ENCODE measurements around the gene ACP7.

DNA sequence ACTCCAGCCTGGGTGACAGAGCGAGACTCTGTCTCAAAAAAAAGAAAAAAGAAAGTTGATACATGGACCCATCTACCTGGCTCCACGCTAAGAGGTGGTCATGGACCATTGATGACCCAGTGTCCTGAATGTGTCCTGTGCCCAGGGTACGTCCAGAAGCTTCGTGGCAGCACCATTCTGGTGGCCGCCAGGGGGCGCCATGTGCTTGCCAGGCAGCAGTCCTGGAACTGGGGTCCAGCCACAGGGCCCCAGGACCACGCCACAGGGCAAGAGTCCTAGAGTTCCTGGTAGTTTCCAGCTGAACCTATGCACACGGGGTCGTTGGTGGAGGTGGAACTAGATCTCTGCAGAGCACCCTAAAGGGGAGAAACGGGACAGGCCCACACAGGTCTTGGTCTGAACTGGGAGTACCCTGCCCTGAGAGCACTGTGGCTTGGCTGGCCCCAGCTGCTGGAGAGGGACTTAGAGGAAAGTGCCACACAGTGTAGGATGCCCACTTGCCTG lies 31.9 kb upstream of the ACP7 start:
- TF ChIP-seq POLR2A (IDR thresholded peaks at IDR 0.05; ENCODE audit: low read length) = no peak
- no peak for TF ChIP-seq GATA1 (IDR thresholded peaks at IDR 0.05; ENCODE audit: low read depth, low read length)

Data from erythroblast (primary cell).